Superior temporal gyrus (tissue), 1 donor: ENCODE measurements around the gene ASTL.
"Not testable (repeated sequence)": the region's sequence is repeated elsewhere in the genome, so short reads cannot be mapped to it uniquely, and the experiment has no call there.

Experiments
- DNase-seq: peaks from one replicate; pipeline ENCODE4 v3.0.0-alpha.2; 2016; ENCODE audit errors: extremely low spot score

Gene ASTL

DNA sequence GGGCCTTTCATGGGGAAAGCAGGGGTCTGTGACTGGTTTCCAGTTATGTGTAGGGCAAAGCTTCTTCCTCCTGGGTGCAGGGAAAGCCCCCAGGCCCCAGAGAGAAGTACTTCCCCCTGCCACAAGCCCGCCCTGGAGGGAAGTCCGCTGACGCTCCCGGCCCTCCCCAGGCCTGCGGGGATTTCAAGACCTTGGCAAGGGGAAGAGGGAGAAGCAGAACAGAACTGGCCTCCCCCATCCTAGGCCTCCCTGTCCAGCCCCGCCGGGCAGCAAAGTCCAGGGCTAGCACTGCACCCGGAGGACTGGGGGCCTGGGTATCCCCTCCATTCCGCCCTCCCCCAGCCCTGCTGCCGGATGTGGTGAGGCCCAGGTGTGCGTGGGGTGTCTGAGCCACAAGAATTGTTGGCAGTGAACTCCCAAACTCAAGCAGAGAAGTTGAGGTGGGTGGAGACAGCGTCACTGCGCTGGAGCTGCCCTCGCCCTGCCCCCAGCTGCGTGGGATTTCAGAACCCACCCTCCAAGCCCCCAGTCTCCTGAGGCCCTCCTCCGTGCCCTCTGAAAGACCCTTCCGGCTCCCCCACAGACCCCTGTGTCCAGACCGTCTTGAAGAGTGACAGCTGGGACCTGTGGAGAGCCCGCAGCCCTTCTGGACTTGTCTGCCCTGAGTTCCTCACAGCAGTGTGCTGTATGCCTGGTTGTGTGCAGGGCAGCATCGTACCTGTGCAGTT, 8.0 kb upstream of the ASTL start:
- DNase-seq = no peak

DNA sequence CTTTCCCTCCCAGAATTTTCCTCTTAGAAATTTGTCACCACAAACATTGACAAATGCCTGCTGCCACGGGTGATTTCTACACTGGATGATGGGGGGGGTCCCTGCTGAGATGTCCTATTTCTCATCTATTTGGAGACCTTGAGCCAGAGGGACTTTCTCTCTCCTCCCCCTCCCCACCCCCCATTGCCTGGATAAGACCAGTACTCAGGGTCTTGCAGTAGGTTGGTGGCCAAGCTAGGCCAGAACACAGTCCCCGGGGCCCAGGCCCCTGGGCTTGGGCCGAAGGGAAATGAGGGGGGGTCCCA, 7.5 kb upstream of the ASTL start:
- no peak for DNase-seq

GRCh38 chr2:96145036-96145847, 6.9 kb upstream of the ASTL start, which contains the start of gene DUSP2:
Gene DUSP2, minus strand, starts transcription at chr2:96145440. Its CDS starts 86 bp downstream, at chr2:96145354.
- peak; percentile 61 for DNase-seq

DNA sequence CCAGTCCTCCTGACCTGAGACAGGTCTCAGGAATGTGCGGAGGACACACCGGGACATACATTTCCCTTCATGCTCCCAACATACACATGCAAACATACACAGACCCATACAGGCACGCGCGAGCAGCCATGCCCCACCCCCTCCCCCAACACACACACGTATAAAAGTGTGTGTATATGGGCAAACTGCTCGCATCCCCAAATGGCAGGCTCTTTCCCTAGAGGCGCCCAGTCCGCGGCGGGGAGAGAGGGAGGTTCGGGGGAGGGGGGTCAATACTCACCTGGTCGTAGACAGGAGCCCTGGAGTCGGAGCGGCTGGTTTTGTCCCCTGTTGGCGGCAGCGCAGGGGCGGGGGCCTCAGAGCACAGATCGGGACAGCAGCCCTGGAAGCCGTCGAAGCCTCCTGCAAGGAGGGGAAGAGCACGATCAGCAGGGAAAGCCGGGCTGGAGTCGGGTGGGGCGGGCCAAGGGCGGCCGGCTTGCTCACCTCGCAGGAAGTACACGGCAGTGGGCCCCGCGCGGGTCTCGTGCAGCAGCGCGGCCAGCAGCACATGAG, 6.3 kb upstream of the ASTL start:
- DNase-seq = no peak

DNA sequence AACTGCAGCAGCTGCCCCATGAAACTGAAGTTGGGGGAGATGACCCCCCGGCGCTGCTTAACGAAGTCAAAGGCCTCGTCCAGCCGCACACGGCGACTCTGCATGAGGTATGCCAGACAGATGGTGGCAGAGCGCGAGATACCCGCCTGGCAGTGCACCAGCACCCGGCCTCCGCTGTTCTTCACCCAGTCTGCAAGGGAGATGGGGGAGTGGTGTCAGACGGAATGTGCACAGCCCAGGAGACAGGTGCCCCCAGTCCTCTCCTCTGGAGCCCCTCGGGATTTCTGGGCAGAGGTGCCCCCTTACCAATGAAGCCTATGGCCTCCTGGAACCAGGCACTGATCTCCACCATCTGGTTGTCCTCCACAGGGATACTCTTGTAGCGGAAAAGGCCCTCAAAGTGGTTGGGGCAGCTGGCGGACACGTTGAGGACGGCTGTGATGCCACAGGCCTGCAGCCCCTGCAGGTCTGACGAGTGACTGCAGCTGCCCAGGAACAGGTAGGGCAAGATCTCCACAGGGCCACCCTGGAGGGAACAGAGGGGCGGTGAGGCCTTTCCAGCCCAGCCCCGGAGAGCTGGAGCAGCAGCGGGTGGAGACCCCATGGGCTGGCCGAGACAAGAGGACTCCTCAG, 5.7 kb upstream of the ASTL start:
- DNase-seq = peak; percentile 21

DNA sequence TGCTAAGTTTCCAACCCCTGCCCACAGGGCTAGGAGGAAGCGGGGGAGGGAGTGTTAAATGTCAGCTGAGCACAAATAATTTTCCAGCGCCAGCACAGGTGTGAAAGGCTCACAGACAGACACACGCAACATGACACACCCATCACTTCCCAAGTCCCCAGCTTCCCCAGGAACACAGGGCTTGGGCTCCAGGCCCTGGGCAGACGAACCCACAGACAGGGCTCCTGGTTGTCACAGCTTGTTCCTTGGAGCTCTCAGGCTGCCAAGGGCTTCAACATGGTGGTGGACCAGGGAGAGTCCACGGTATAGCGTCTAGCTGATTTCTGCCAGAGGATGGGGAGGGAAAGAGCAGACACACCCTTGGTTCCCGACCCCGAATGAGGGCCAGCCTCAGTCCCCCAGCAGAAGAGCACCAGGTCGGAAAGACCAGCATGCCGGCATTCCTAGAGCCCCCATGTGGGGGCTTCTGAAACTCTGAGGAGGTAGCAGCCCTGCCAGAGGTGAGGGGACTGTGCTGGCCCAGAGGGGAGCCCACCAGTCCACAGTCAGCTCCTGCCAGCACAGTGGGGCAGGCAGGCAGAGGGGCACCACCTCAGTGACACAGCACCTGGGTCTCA, 5.0 kb upstream of the ASTL start:
- DNase-seq = no peak

DNA sequence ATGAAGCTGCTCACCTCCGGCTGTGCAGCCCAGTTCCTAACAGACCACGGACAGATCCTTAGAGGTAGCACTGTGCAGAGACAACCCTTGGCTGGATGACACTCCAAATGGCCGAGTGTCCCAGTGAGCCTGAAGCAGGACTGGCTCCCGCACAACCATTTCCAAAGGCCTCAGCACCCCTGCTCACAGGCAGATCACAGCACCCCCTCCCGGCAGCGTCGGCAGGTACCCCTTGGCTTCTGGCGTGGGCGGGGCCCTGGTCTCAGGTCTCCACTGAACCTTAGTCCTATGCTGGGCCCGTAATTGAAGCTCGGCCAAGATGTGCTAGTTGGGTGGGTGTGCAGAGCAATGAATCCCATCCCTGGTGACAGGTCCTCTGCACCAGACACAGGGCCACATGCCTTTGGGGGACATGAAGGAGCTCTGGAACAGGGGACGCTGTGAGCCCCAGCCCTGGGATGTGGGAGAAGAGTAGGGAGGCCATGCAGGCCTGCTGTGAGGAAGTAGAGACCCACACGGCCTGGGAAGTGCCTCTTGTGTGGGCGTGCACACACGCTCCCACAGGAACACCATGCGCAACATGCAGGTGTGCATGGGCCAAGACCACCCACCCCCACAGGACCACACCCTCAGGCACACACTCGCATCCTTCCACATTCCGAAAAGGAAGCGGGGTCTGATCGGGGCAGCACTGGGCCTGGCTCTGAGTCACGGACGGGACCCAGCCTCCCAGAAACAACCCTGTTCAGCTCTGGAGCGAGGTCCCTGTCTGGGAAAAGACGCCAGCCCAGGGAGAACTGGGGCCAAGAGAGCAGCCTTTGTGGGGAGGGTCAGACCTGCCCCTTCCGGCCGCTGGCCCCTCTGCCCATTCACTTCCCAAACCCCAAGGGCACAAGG, 4.2 kb upstream of the ASTL start:
- DNase-seq = no peak

DNA sequence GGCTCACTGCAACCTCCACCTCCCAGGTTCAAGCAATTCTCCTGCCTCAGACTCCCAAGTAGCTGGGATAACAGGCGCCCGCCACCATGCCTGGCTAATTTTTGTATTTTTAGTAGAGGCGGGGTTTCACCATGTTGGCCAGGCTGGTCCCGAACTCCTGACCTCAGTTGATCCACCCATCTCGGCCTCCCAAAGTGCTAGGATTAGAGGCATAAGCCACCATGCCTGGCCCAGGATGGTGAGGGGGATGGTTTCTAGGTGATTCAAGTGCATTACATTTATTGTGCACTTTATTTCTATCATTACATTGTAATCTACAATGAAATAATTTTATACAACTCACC, 3.3 kb upstream of the ASTL start:
- not testable (repeated sequence) for DNase-seq

DNA sequence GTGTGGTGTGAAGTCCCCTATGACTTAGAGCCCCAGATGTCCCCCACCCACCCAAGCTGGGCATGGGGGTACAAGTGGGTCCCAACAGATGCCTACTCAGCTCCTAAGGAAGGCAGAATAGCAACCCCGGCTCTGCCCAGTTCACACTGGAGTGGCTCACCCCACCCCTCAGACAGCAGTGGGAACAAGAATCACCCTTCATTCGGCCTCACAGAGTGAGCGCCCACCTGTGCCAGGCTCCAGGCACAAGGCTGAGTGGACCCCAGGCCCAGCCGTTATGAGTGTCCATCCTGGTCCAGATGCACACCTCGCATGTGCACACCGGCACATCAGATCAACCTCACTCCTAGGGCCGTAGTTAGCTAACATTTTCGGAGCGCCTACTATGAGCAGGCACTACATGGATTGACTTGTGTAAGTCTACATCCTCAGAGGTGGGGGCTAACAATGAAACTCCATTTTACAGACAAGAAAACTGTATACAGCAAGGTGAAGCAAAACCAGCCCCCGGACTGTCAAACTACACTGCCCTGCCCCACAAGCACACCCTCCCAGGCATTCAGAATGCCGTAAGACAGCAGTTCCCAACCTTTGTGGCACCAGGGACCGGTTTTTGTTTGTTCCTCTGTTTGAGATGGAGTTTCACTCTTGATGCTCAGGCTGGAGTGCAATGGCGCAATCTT, 2.8 kb upstream of the ASTL start:
- no peak for DNase-seq

GRCh38 chr2:96139181-96139758, 968 bp upstream of the ASTL start:
- DNase-seq = no peak

DNA sequence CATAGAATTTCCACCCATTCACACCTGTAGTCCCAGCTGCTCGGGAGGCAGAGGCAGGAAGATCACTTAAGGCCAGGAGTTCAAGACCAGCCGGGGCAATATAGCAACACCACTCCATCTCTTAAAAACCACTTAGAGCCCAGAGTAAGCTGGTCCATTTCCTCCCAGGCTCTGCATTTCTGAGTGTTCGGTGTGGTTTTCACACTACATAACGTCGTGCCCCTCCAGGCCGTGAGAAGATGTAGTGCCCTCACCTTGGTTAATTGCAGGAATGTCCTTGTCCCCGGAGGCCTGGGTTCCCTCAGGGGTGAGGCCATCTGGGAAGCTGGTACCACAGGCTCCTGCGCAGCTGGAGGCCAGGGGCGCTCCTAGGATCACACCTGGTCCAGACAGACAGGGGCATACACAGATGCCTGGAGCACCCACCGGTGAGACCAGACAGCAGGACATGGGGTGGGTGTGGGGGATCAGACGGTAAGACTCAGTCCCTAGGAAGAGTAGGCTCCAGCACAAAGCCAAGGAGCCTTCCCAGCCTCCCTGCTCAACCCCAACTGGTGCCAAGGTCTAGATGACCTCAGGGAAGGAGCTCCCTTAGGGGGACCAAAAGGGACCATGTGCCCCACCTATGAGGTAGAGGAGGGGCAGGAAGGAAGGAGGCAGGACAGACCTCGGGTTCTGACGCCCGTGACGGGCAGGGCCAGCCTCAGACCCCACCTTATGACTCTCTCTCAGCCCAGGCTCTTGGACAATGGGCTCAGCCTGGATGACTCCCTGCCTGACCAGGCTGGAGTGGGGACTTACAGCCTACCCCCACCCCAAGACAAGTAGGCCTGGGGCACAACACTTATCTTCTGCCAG, 752 bp downstream of the ASTL start:
- DNase-seq = no peak

DNA sequence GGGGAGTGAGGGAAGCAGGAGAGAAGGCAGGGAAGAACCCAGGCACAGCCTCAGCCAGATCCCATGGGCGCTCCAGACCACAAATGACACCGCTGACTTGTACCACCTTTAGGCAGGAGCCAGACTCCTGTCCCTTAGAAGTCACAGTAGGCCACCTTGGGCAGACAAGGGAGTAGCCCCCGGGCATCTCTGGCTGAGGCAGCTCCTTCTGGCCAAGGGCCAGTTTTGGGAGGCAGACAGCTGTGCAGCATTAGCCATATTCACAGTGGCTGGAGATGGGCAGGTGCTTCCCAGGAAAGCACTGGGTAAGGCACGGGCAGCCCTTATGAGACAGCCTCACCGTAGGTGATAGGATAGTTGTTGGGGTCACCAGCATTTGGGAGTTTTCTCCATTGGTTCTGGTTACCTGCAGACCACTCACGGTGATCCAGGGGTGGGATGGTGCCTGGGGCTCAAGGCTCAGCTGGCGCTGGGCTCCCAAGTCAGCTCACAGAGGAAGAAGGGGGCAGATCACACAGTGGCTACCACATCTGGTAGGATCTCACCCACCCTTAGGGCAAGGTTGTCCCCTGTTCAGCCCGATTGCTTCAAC, 2.1 kb downstream of the ASTL start:
- no peak for DNase-seq

DNA sequence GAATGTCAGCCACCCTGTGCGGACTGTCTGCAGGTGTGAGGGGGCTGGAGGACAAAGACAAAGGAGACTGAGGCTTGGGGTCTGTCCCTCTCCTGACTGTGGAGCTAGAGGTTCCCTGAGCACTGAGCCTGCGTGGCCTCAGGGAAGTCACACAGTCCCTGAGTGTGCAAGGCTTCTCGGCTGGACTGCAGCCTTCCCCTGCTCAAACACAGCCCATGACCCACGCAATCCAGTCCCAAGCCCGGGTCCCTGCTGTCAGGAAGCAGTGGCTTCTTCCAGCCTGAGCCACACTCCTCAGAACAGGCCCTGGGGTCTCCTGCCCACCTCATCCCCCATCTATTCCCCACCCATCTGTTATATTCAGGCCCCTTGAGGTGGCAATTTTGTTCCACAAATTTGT, 2.7 kb downstream of the ASTL start:
- no peak for DNase-seq

DNA sequence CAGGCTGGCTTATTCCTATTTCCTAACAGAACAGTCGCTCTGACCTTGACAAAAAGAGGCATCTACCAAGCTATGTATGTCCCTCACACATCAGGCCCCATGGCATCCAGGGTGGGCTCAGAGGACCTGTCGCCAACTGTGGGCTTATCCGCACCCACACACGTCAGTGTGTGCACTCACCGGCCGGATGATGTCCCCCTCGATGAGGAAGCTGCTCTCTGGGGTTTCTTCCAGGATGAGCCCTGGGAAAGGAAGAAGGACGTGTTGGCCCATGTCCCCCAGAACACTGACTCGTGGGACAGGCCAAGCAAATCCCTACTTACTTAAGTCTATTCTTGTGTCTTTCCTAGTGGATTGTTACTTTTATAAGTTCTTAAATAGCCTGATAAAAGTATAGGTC, 3.1 kb downstream of the ASTL start:
- no peak for DNase-seq

- no peak for DNase-seq
Measured at GRCh38 chr2:96134421-96134820, 3.9 kb downstream of the ASTL start.

GRCh38 chr2:96131813-96132745, 6.2 kb downstream of the ASTL start:
- no peak for DNase-seq

DNA sequence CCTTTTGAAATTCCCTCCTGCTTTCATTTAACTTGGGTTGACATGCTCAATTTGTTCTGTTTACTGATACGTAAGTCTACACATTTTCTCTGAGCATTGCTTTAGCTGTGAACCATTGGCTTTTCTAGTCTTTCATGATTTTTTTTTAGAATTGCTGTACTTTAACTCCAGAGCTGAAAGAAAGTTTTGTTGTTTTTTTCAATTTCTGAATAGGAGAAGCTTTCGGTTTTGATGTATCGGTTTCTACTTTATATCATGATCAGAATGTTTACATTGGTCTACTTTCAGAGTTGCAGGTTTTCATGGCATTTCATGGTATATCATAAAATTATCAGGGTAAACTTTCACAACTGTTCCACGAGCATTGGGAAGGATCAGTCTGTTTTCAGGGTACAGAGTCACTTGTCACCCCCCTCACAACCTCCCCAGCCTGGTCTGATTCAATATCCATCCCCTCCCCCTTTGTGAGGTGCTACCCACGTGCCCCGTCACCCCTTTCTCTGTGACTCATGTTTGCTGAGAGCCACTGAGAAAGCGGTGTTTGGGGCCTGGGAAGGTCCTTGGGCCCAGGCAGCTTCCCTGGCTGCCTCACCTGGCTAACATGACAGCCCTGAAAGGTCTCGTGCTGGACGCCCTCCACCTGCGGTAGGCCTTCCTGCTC, 7.0 kb downstream of the ASTL start:
- no peak for DNase-seq
